ENCODE measurements around the gene HSPB6. TPM values are rescaled to one million over a fixed set of nuclear protein-coding genes. Genes with fewer than 3 reads are reported as not detected.

The HSPB6 gene
- total and polyA plus RNA-seq, 12 donors, result 21.1 to 932 (median 265) TPM

GRCh38 chr19:35750167-35750566, 6.7 kb downstream of the HSPB6 start:
- intact Hi-C loops (cut with DNase I), result no loop called here
- Histone ChIP-seq H3K4me1 (replicated peaks in 1 of 2) (peaks cover 21 to 30% of the 10 kb centered on the region in 2 donors), H3K27ac (peak overlapping the region in 1 of 5 donors; percentile 67), H3K4me3 (no peak overlapping the region), H3K9me3 (replicated peaks in 1 of 3) (no peaks in the 10 kb centered on the region), H3K36me3 (replicated peaks in 1 of 2) (peaks cover 0 to 24% of the 10 kb centered on the region in 2 donors), H3K27me3 (no peaks in the 10 kb centered on the region)
- 91 to 96% (median 93%) methylated on average over 3 to 5 of the region's 5 CpGs for WGBS, 4 donors
- TF ChIP-seq CTCF (IDR thresholded peaks at IDR 0.05), result no peak
- no peak for TF ChIP-seq POLR2A (IDR thresholded peaks at IDR 0.05)
- DNase-seq, result no peak

- intact Hi-C loops (cut with DNase I), result no loop called here
- WGBS, 4 donors, result 1% methylated on average over 42 to 45 of the region's 45 CpGs
Observed at GRCh38 chr19:35748106-35749020, 8.5 kb downstream of the HSPB6 start, which contains the start of gene LIN37. Gene LIN37 (plus strand): TSS chr19:35748576. CDS start chr19:35748725, 149 bp downstream.

GRCh38 chr19:35746531-35746930, 10.3 kb downstream of the HSPB6 start:
- no peak overlapping the region for H3K4me3 ChIP-seq

More at GRCh38 chr19:35748106-35749020, 8.5 kb downstream of the HSPB6 start, which contains the start of gene LIN37:
- Histone ChIP-seq H3K4me3 (peak within 1 kb of the TSS in 3 of 4 donors; percentile 56 to 87 (median 76)), H3K27me3 (no peaks in the 10 kb centered on the region), H3K4me1 (replicated peaks in 1 of 2) (peaks cover 21 to 40% of the 10 kb centered on the region in 2 donors), H3K27ac (peak within 1 kb of the TSS in 4 of 5 donors; percentile 46 to 78 (median 62)), H3K36me3 (replicated peaks in 1 of 2) (peaks cover 0 to 14% of the 10 kb centered on the region in 2 donors), H3K9me3 (replicated peaks in 1 of 3) (no peaks in the 10 kb centered on the region)
- TF ChIP-seq CTCF (IDR thresholded peaks at IDR 0.05) (peak in 3 of 6 experiments; percentile 11 to 41 (median 41)), POLR2A (IDR thresholded peaks at IDR 0.05) (peak; percentile 91 to 95)
- DNase-seq, result peak; percentile 99 to 100 (median 99)

More at GRCh38 chr19:35746531-35746930, 10.3 kb downstream of the HSPB6 start:
- 64 to 82% (median 79%) methylated on average over 5 of the region's 5 CpGs for WGBS, 4 donors
- Histone ChIP-seq H3K9me3 (replicated peaks in 1 of 3) (no peaks in the 10 kb centered on the region), H3K27me3 (no peaks in the 10 kb centered on the region), H3K27ac (no peak overlapping the region), H3K4me1 (replicated peaks in 1 of 2) (peaks cover 21 to 47% of the 10 kb centered on the region in 2 donors), H3K36me3 (replicated peaks in 1 of 2) (no peaks in the 10 kb centered on the region)
- intact Hi-C loops (cut with DNase I), result no loop called here
- TF ChIP-seq POLR2A (IDR thresholded peaks at IDR 0.05), result no peak
- no peak for TF ChIP-seq CTCF (IDR thresholded peaks at IDR 0.05)
- no peak for DNase-seq

Measured in adrenal gland (tissue), 12 donors.